Neural progenitor cell (in vitro differentiated cells): ENCODE results near the gene LGMN.

ENCODE experiments used
- CTCF ChIP-seq: fragments of 200-600 bp; sonication (generic); IDR thresholded peaks from 2 replicates; pipeline ENCODE4 v1.5.1; 2017; ENCODE audit warnings: antibody characterized with exemption, mild to moderate bottlenecking
- EZH2 ChIP-seq: fragments of 200-600 bp; sonication (generic); IDR thresholded peaks from 2 replicates; pipeline ENCODE4 v1.6.1; 2017; ENCODE audit warnings: antibody characterized with exemption, mild to moderate bottlenecking, moderate library complexity
- EZH2phosphoT487 ChIP-seq: fragments of 200-600 bp; sonication (generic); IDR thresholded peaks from 2 replicates; pipeline ENCODE4 v1.6.1; 2017; ENCODE audit warnings: antibody characterized with exemption

- TF ChIP-seq CTCF (no peak), EZH2phosphoT487 (no peak), EZH2 (no peak)
These were observed 69.2 kb downstream of the LGMN start for GRCh38 chr14:92679246-92679645.
